Breast epithelium (tissue), 3 donors: ENCODE results near the gene PTPRK.

Experiments
- POLR2A ChIP-seq: fragments of 450-650 bp; IDR thresholded peaks from one replicate; pipeline ENCODE4 v1.6.1; 2016; ENCODE audit warnings: antibody characterized with exemption, mild to moderate bottlenecking, moderate library complexity
- POLR2AphosphoS5 ChIP-seq, 3 donors: sonication (generic); formaldehyde crosslinking; IDR thresholded peaks; one replicate each; pipeline ENCODE4 v1.6.1; 2017; ENCODE audit warnings: antibody characterized with exemption in 3 of 3
- TF ChIP-seq, protein P1 (sequence below), 3 donors: fragments of 450-650 bp; IDR thresholded peaks; one replicate each; pipeline ENCODE4 v1.5.1; 2016 to 2017; ENCODE audit warnings: antibody characterized with exemption in 3 of 3, mild to moderate bottlenecking in 3 of 3, moderate library complexity in 3 of 3

DNA sequence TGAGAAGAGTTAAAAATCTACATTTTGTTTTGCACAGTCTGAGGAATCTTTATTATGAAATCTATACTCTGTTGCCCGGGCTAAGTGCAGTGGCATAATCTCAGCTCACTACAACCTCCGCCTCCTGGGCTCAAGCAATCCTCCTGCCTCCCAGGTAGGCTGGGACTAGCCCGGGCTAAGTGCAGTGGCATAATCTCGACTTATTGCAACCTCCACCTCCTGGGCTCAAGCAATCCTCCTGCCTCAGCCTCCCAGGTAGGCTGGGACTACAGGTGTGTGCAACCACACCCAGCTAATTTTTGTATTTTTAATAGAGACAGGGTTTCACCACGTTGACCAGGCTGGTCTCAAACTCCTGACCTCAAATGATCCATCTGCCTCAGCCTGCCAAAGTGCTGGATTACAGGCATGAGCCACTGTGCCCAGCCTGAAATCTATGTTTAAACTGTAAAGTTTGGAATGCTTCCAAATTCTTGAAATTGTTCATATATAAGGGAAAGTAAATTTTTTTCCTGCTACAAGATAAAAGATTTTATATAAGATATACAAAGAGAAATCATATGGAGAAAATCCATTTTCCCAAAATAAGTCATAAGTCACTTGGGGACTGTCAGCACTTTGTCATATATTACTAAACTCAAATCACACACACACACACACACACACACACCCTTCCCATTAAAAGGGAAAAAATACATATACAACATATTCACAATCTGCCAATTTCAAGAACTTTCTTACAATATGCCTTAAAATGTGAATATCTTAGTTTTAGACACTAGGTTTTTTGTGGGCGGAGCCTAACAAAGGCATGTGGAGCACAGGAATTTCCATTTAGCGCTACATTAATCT lies 19.4 kb downstream of the PTPRK start:
- TF ChIP-seq, protein P1, sequence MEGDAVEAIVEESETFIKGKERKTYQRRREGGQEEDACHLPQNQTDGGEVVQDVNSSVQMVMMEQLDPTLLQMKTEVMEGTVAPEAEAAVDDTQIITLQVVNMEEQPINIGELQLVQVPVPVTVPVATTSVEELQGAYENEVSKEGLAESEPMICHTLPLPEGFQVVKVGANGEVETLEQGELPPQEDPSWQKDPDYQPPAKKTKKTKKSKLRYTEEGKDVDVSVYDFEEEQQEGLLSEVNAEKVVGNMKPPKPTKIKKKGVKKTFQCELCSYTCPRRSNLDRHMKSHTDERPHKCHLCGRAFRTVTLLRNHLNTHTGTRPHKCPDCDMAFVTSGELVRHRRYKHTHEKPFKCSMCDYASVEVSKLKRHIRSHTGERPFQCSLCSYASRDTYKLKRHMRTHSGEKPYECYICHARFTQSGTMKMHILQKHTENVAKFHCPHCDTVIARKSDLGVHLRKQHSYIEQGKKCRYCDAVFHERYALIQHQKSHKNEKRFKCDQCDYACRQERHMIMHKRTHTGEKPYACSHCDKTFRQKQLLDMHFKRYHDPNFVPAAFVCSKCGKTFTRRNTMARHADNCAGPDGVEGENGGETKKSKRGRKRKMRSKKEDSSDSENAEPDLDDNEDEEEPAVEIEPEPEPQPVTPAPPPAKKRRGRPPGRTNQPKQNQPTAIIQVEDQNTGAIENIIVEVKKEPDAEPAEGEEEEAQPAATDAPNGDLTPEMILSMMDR (IDR thresholded peaks at IDR 0.05), result no peak
- TF ChIP-seq POLR2A (no peak), POLR2AphosphoS5 (IDR thresholded peaks at IDR 0.05) (no peak)
